H1 (cell line): ENCODE data around the gene MAP3K14. TPM values are rescaled to one million over a fixed set of nuclear protein-coding genes. Genes with fewer than 3 reads are reported as not detected.

Source experiments
- CTCF ChIA-PET: fragments of 300-600 bp; sonication (Branson Sonifier 250); formaldehyde crosslinking; loops from one replicate; lab custom pipeline; 2021; ENCODE audit not compliant: partially characterized antibody; lab: Charles Lee
- POLR2A ChIA-PET: fragments of 300-600 bp; sonication (Branson Sonifier 250); formaldehyde crosslinking; loops from one replicate; lab custom pipeline; 2021; ENCODE audit warnings: inconsistent platforms; ENCODE audit not compliant: partially characterized antibody; lab: Charles Lee
- DNase-seq, 2 experiments: peaks; one replicate each; pipeline versions ENCODE4 v3.0.0 to v3.0.0-alpha.2; 2010 to 2022; ENCODE audit warnings: low spot score in 2 of 2, low read depth in 1 of 2, mixed read lengths in 1 of 2
- FAIRE-seq: peaks from 2 replicates; lab custom pipeline; 2011; peaks lifted over from hg19 to GRCh38; lab: Jason Lieb, UNC
- H2AFZ ChIP-seq: 2 replicates; pipeline ENCODE4 v1.8.1; 2012; ENCODE audit warnings: low read length, inconsistent platforms
- H2AK5ac ChIP-seq: 2 replicates; pipeline ENCODE4 v1.6.1; 2013; ENCODE audit warnings: low read depth, low read length
- H2BK120ac ChIP-seq: replicated peaks from 2 replicates; pipeline ENCODE3; 2013; ENCODE audit warnings: low read depth, low read length, inconsistent platforms
- H2BK12ac ChIP-seq: 2 replicates; pipeline ENCODE4 v1.6.1; 2013; ENCODE audit warnings: low read depth, low read length
- H2BK15ac ChIP-seq: 2 replicates; pipeline ENCODE4 v1.6.1; 2013; ENCODE audit warnings: low read length
- H2BK20ac ChIP-seq: 2 replicates; pipeline ENCODE4 v1.6.1; 2013; ENCODE audit warnings: low read length
- H2BK5ac ChIP-seq: 2 replicates; pipeline ENCODE4 v1.6.1; 2013; ENCODE audit warnings: low read depth, low read length
- H3K14ac ChIP-seq: 2 replicates; pipeline ENCODE4 v1.6.1; 2013; ENCODE audit warnings: inconsistent platforms; ENCODE audit not compliant: insufficient read length
- H3K18ac ChIP-seq: 2 replicates; pipeline ENCODE4 v1.6.1; 2013; ENCODE audit warnings: low read length; ENCODE audit errors: extremely low read depth
- H3K23ac ChIP-seq: 2 replicates; pipeline ENCODE4 v1.6.1; 2013; ENCODE audit warnings: inconsistent platforms; ENCODE audit not compliant: insufficient read length
- H3K23me2 ChIP-seq: 2 replicates; pipeline ENCODE4 v1.6.1; 2013; ENCODE audit warnings: low read depth, low read length
- H3K27ac ChIP-seq: 2 replicates; pipeline ENCODE4 v1.6.1; 2011; ENCODE audit warnings: low read depth, low read length, inconsistent platforms
- H3K27me3 ChIP-seq, 4 experiments: replicated peaks in 1 of 4; 1 replicate in 1 of 4; 2 replicates in 3 of 4; pipeline versions ENCODE4 v1.6.1 to v1.8.1; 2011 to 2013; ENCODE audit warnings: low read length in 3 of 4, mild to moderate bottlenecking in 3 of 4, inconsistent platforms in 2 of 4, mixed read lengths in 2 of 4, moderate library complexity in 1 of 4; ENCODE audit not compliant: control insufficient read depth in 3 of 4, insufficient read depth in 3 of 4; ENCODE audit errors: extremely low read depth in 1 of 4
- H3K36me3 ChIP-seq, 4 experiments: 2 replicates each; pipeline versions ENCODE4 v1.6.1 to v1.8.1; 2011 to 2013; ENCODE audit warnings: mild to moderate bottlenecking in 4 of 4, low read length in 3 of 4, moderate library complexity in 2 of 4, control low read depth in 1 of 4, inconsistent platforms in 1 of 4; ENCODE audit not compliant: insufficient read depth in 4 of 4, control insufficient read depth in 2 of 4
- H3K4ac ChIP-seq: replicated peaks from 2 replicates; pipeline ENCODE3; 2013; ENCODE audit warnings: low read length, low read depth, mixed read lengths, inconsistent platforms; ENCODE audit not compliant: insufficient read length
- H3K4me1 ChIP-seq, 4 experiments: replicated peaks in 1 of 4; 1 replicate in 1 of 4; 2 replicates in 3 of 4; pipeline versions ENCODE4 v1.6.1 to v1.8.1; 2011 to 2013; ENCODE audit warnings: low read length in 3 of 4, inconsistent platforms in 2 of 4, mixed read lengths in 1 of 4; ENCODE audit not compliant: insufficient read depth in 4 of 4, control insufficient read depth in 3 of 4
- H3K4me2 ChIP-seq, 2 experiments: 2 replicates each; pipeline versions ENCODE4 v1.6.1 to v1.8.1; 2011 to 2013; ENCODE audit warnings: low read depth in 2 of 2, low read length in 2 of 2, control low read depth in 1 of 2, inconsistent platforms in 1 of 2, mild to moderate bottlenecking in 1 of 2; ENCODE audit not compliant: insufficient read depth in 1 of 2
- H3K4me3 ChIP-seq, 4 experiments: fragments of 200-600, 300-600 bp in 1 of 4; sonication (generic), shearing (Covaris generic), sonication (Bioruptor Twin) in 1 of 4; 2 replicates each; pipeline versions ENCODE4 v1.5.1 to v1.8.1; 2011 to 2016; ENCODE audit warnings: low read length in 4 of 4, low read depth in 3 of 4, control low read depth in 2 of 4, inconsistent platforms in 2 of 4, mild to moderate bottlenecking in 2 of 4, mixed read lengths in 1 of 4, moderate library complexity in 1 of 4; ENCODE audit not compliant: insufficient read depth in 2 of 4; ENCODE audit errors: extremely low read depth in 1 of 4
- H3K56ac ChIP-seq: replicated peaks from 2 replicates; pipeline ENCODE3; 2013; ENCODE audit warnings: low read depth, mild to moderate bottlenecking, mixed read lengths, low read length, inconsistent platforms; ENCODE audit not compliant: insufficient read length
- H3K79me1 ChIP-seq: 2 replicates; pipeline ENCODE4 v1.6.1; 2013; ENCODE audit warnings: low read depth, low read length, control low read depth
- H3K79me2 ChIP-seq, 2 experiments: 2 replicates each; pipeline versions ENCODE4 v1.6.1 to v1.8.1; 2012 to 2013; ENCODE audit warnings: low read length in 2 of 2, mild to moderate bottlenecking in 2 of 2, inconsistent platforms in 1 of 2; ENCODE audit not compliant: insufficient read depth in 2 of 2, control insufficient read depth in 1 of 2
- H3K9ac ChIP-seq, 4 experiments: replicated peaks in 1 of 4; 1 replicate in 1 of 4; 2 replicates in 3 of 4; pipeline versions ENCODE4 v1.6.1 to v1.8.1; 2011 to 2013; ENCODE audit warnings: low read depth in 3 of 4, low read length in 3 of 4, control low read depth in 2 of 4, mild to moderate bottlenecking in 2 of 4, moderate library complexity in 2 of 4, inconsistent platforms in 1 of 4; ENCODE audit errors: extremely low read depth in 1 of 4
- H3K9me3 ChIP-seq, 2 experiments: 2 replicates each; pipeline versions ENCODE4 v1.6.1 to v1.8.1; 2012 to 2013; ENCODE audit warnings: mild to moderate bottlenecking in 2 of 2, moderate library complexity in 2 of 2, control low read depth in 1 of 2, inconsistent platforms in 1 of 2, low read depth in 1 of 2, low read length in 1 of 2, mixed read lengths in 1 of 2; ENCODE audit not compliant: insufficient read depth in 2 of 2
- H4K20me1 ChIP-seq, 2 experiments: replicated peaks in 1 of 2; 2 replicates each; pipeline versions ENCODE3 to v1.8.1; 2011 to 2013; ENCODE audit warnings: inconsistent platforms in 2 of 2, low read length in 2 of 2, mild to moderate bottlenecking in 1 of 2; ENCODE audit not compliant: insufficient read depth in 2 of 2, control insufficient read depth in 1 of 2
- H4K5ac ChIP-seq: 2 replicates; pipeline ENCODE4 v1.6.1; 2013; ENCODE audit warnings: low read length, low read depth, mixed read lengths, inconsistent platforms; ENCODE audit not compliant: insufficient read length
- H4K8ac ChIP-seq: 2 replicates; pipeline ENCODE4 v1.8.0; 2013; ENCODE audit warnings: mild to moderate bottlenecking, moderate library complexity, low read length, inconsistent platforms; ENCODE audit not compliant: insufficient read depth; ENCODE audit errors: extremely low read depth
- H4K91ac ChIP-seq: replicated peaks from 2 replicates; pipeline ENCODE3; 2013; ENCODE audit warnings: low read length, mixed read lengths, inconsistent platforms; ENCODE audit not compliant: insufficient read length
- KDM4A ChIP-seq: IDR thresholded peaks from one replicate; pipeline ENCODE4 v1.7.1; 2012; ENCODE audit warnings: low read depth, mild to moderate bottlenecking, moderate library complexity, low read length, inconsistent platforms; ENCODE audit not compliant: severe bottlenecking
- WGBS, 2 experiments: shearing (Covaris generic) in 1 of 2; methylation state at CpG; one replicate each; pipeline versions ENCODE4 v1.1.6 to v1.1.7; 2013 to 2015; ENCODE audit warnings: low lambda C conversion rate in 2 of 2, mixed read lengths in 2 of 2, inconsistent platforms in 1 of 2, low coverage in 1 of 2, missing lambda C conversion rate in 1 of 2; ENCODE audit not compliant: insufficient replicate concordance in 2 of 2, insufficient coverage in 1 of 2, insufficient read length in 1 of 2; ENCODE audit errors: extremely low coverage in 1 of 2, missing lambda C conversion rate in 1 of 2; 5-methylcytosine and 5-hydroxymethylcytosine counted together
- polyA plus RNA-seq, 7 experiments: library from polyadenylated mRNA; depleted of rRNA in 3 of 7; stranded (reverse) in 5 of 7; unstranded in 2 of 7; fragments of >200 nt in 5 of 7; fragments of 200-250 nt in 2 of 7; gene quantifications; 1 replicate in 5 of 7; 2 replicates in 1 of 7; 4 replicates in 1 of 7; pipeline versions ENCODE4 v1.2.1 to v1.2.3, GENCODE V29; 2011 to 2013; ENCODE audit warnings: missing spikeins in 2 of 7, mixed read lengths in 2 of 7
- total RNA-seq: library from RNA; stranded (reverse); fragmentation: NEBNext Ultra II Directional; extraction: Animal tissue kit (Norgen Biotek cat#: 25700); gene quantifications from 2 replicates; pipeline ENCODE4 v1.2.1, GENCODE V29; 2021

The MAP3K14 gene
- total and polyA plus RNA-seq, 2 of the 8 experiments (the other 6 are each of a cell fraction or from before 2014, with no cell fraction given), result 5.2 to 6.1 TPM

DNA sequence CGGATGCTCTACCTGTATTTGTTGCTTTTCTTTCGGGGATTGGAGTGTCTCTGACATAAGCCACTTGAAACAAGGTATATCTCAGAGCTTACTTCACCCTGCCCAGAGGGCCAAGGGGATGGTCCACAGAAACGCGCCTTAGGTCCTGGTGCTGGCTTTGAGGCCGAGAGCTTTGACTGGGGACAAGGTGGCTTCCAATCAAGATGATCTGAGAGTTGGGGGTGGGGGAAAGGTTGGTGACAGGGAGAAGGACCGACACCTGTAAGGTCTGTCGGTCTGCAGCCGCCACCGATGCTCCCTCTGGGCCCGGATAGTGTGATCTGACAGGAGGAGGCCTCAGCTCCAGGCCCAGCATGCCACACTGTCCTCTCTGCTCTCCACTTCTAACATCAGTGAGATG, 33.1 kb downstream of the MAP3K14 start:
- Histone ChIP-seq H3K9me3 (no peaks in the 10 kb centered on the region), H3K18ac (no peak overlapping the region), H3K27ac (no peak overlapping the region), H3K4me1 (no peaks in the 10 kb centered on the region), H2AK5ac (no peak overlapping the region), H2BK5ac (no peak overlapping the region; the same call in 1 of the 2 replicates), H4K8ac (no peak overlapping the region), H3K23ac (no peak overlapping the region), H3K27me3 (no peaks in the 10 kb centered on the region), H3K9ac (no peak overlapping the region), H3K56ac (no peak overlapping the region), H4K20me1 (no peaks in the 10 kb centered on the region), H3K4ac (no peak overlapping the region), H2BK12ac (no peak overlapping the region), H3K79me2 (no peaks in the 10 kb centered on the region), H3K36me3 (peaks cover 0 to 14% (median 8%) of the 10 kb centered on the region in 4 experiments; a peak in 3 of 8 replicates), H3K4me2 (no peak overlapping the region), H4K91ac (no peak overlapping the region), H4K5ac (no peak overlapping the region), H3K79me1 (no peaks in the 10 kb centered on the region), H2AFZ (no peak overlapping the region), H2BK20ac (no peak overlapping the region), H3K14ac (no peak overlapping the region), H3K23me2 (no peaks in the 10 kb centered on the region), H2BK120ac (no peak overlapping the region), H2BK15ac (no peak overlapping the region), H3K4me3 (no peak overlapping the region)
- FAIRE-seq (no peak), DNase-seq (no peak)
- ChIA-PET POLR2A (interaction anchor here (0.5 to 1.7 kb wide), 4 partner anchors 28 to 135 kb away, joined by 3 to 4 read pairs (median 4); partner anchors contain the start of genes HEXIM1 and MAP3K14), CTCF (interaction anchor here (0.5 to 29.1 kb wide), 21 partner anchors 8 to 148 kb away, joined by 3 to 579 read pairs (median 4); partner anchors contain the start of genes ACBD4, HEXIM1 and MAP3K14)
- 86% methylated on average over 10 of the region's 10 CpGs; no CpG with 5 or more reads in 1 of the 2 experiments for WGBS, 2 experiments
- TF ChIP-seq KDM4A, result no peak
